ENCODE results near the gene SECTM1.
A peak's percentile ranks its signal among the peaks of the same experiment; 100 is the strongest.
"Not testable (repeated sequence)": the region's sequence is repeated elsewhere in the genome, so short reads cannot be mapped to it uniquely, and the experiment has no call there.

SECTM1 gene

DNA sequence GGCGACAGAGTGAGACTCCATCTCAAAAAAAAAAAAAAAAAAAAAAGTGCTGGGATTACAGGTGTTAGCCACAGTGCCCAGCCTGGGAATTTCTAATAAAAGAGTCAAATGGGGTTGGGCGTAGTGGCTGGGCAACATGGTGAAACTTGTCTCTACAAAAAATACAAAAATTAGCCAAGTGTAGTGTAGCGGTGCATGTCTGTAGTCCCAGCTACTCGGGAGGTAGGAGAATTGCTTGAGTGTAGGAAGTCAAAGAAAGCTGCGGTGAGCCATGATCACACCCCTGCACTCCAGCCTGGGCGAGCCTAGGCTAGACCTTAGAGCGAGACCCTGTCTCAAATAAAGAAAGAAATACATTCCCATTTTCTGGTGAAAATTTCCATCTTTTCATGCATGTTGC is 35.6 kb upstream of the SECTM1 start:
- no peak for ATAC-seq

DNA sequence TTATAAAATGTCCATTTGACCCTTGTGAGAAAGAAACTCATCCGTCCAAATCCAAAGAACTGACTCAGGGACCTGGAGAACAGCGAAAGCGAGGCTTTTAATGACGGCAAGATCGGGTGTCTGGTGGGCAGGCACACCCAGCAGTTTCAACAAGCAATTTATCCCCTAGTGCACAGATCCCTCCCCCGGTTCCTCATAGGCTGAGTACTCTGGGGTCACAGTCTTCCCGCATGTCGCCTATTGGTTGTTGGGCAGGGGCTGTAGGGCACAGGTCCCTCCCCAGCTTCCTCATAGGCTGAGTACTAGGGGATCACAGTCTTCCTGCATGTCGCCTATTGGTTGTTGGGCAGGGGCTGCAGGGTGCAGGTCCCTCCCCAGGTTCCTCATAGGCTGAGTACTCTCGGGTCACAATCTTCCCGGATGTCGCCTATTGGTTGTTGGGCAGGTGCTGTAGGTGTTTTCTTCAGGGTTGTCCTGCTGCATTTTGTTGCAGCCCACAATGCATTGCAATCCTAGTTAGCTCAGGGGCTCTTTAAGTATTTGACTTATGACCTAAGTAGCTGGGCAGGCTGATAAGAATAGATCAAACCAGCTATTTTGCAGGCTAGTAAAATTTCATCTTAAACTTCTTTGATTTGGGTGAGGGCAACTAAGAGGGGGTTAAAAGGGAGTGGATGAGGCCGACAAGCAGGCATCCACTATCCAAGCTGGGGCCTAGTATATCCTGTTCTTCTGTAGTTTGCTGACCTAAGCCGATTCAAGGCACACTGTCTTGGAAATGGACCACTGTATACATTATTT is 34.4 kb upstream of the SECTM1 start:
- no peak for ATAC-seq

DNA sequence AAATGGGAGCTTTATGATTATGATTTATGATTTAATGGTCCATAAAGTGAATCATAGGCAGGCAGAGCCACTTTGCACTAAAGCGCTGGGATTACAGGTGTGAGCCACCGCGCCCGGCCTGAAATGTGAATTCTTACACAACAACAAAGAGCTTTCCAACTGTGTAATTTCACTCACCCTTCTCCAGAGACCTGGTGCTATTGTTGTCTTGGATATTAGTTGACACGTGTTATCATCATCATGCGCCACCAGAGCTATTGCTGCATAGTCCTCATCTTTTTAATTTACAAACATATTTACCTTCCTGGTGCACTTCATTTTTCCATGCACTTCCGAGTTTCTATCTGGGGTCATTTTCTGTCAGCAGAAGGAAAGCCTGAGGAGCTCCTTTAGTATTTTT is 33.2 kb upstream of the SECTM1 start:
- no peak for ATAC-seq

DNA sequence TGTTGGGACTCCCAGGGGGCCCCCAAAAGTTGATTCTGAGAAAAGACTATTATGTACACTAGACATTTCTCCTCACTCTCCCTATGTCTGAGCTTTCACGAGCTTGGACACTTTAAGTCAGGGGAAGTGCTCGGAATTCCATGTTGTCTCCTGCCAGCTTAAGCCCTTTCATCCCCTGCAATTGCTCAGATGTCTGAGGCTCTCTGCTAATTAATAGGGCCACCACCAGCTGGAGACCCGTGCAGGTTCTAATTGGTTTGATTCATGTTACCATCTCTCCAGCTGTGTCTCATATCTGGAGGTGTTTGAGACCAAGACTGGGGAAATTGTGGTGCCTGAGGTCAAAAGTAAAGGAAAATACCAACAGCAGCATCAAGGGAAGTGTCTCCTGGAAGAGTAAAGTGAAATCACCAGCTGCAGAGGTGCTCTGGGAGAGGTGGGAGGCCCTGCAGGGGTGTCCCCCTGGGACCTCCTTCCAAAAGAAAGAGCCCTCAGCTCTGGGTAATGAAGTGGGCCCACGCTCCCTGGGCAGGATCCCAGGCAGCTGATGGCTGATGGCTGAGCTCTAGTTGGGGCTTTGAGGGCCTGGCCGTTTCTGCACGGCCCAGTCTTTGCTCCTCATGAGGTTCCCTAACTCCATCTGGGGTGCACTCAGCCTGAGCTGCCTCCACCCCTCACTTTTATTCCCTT is 32.2 kb upstream of the SECTM1 start:
- ATAC-seq, result no peak

DNA sequence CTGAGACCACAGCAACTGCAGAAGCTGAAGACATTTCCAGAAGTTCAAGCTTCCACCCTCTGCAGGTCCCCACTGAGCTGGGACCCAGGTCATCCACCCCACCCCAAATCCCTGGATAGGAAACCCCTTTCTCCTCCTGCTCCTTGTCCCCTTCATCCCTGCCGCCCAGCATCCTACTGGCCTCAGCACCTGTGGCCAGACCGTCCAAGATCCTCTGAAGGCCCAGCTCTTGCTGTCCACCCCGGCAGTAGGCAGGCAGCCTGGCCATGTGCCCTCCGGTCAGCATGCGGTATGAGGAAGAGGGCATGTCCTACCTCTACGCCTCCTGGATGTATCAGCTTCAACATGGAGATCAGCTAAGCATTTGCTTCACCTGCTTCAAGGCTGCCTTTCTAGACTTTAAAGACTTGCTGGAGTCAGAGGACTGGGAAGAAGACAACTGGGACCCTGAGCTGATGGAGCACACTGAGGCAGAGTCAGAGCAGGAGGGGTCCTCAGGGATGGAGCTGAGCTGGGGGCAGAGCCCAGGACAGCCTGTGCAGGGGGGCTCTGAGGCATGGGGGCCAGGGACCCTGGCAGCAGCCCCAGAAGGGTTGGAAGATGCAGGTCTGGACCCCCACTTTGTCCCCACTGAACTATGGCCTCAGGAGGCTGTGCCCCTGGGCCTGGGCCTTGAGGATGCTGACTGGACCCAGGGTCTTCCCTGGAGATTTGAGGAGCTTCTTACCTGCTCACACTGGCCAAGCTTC is 28.5 kb upstream of the SECTM1 start:
- ATAC-seq, result no peak

DNA sequence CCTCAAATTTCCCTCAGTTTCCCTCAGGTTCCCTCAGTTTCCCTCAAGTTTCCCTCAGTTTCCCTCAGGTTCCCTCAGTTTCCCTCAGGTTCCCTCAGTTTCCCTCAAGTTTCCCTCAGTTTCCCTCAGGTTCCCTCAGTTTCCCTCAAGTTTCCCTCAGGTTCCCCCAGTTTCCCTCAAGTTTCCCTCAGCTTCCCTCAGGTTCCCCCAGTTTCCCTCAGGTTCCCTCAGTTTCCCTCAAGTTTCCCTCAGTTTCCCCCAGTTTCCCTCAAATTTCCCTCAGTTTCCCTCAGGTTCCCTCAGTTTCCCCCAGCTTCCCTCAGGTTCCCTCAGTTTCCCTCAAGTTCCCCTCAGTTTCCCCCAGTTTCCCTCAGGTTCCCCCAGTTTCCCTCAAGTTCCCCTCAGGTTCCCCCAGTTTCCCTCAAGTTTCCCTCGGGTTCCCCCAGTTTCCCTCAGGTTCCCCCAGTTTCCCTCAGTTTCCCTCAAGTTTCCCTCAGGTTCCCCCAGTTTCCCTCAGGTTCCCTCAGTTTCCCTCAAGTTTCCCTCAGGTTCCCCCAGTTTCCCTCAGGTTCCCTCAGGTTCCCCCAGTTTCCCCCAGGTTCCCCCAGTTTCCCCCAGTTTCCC is 26.0 kb upstream of the SECTM1 start:
- ATAC-seq, result not testable (repeated sequence)

DNA sequence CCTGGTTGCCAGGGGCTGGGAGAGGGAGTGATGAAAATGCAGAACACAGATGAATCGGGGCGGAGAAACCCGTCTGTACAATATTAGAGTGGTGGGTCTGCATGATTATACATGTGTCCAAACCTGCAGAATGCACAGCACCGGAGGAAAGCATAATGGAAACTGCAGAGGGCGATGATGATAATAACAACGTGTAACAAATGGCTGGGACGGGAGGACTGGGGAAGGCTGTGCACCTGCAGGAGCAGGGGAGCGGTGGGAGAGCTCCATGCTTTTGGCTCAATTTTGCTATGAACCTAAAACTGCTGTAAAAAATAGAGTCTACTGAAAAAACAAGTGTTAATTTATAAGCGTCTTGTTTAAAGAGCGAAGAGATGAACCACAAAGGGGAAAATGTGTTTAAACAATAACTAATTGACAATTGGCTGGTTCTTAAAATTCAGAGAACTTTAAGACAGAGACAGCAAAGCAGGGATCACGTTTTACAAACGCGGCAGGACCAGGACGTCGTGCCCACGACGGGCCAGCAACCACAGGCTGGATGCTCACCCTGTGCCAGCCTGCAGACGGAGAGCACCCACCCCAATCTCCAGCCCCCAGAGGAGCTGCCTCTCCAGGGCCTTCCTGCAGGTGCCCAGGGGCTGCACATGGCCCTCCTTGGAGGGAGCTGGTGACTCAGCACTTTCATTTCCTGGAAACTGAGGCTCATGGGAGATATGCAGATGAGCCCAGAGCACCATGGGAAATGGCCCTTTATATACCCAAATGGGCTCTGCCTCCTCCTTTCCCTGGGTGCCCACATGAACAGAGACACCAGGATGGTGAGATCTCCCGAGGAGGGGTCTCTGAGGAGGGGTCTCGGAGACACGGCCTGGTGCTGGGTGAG is 25.1 kb upstream of the SECTM1 start, which contains the start of gene TEX19:
Gene TEX19 (plus strand): TSS at position 783 of the 886 bp plus-strand sequence. CDS start 2,904 bp downstream, outside the sequence.
- peak; percentile 68 to 77 for ATAC-seq

DNA sequence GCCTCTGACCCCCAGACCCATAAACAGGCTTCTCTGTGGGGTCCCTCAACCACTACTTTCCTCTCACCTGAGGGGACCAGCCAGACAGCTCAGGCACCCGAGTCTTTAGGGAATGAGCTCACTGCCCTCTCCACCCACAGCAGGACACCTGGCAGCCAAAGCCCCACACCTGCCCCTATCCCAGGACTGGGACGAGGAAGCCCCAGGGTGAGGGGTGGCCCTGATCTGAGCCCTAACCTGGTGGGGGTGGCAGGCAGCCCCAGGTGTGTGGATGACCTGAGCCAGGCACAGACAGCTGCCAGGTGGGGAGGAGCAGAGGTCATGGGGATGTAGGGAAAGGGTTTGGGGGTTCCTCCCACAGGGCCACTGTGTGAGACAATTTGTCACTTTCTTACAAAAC is 23.8 kb upstream of the SECTM1 start:
- ATAC-seq, result no peak

DNA sequence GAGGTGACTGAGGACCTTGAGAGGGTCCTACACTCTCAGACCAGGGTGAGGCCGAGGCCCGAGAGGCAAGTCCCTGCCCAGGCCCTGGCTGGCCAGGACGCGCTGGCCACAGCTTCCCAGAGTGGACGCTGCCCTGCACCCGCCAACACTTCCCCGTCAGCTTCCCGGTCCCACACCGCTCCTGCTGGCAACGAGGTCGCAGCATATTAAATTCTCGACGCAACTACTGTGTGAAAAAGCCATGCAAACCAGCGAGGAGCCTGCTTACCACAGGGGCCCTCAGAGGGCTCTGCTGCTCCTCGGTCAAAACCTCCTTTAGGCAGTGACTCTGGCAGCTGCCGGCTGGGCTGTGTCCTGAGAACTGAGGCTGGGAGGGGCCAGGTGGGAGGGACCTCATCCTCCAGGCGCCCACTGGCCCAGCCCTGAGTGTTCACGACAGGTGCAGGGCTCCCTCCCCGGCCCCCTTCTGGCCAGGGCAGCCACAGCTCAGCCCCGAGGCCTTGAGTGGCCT is 23.3 kb upstream of the SECTM1 start:
- no peak for ATAC-seq

DNA sequence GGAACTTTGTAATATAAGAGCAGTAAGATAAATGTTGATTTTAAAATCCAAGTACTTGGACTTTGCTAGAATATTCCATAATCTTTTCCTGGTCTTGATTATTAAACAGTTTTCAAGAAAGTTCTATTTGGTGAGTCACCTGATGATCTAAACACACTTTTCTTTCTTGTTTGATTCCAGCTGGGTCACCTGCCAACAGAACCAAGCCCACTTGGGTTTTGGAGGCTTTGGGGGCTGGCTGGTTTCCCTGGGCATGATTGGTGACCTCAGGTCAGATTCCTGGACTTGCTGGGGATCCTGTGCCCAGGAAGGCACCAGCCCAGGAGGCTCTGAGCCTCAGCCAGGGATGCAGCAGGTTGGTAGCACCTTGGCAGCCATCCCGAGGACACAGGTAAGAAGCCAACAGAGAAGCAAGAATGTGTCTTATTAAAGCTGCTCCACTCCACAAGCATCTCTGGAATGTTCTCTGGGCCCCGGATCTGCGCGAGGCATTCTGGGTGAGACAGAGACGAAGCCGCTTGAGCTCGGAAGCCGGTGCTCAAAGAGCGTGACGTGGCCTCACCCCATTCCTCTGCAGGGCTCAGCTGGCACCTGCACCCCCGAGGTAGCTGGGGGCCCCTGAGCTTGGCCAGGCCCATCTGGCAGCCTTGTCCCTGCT is 22.3 kb upstream of the SECTM1 start:
- no peak for ATAC-seq

DNA sequence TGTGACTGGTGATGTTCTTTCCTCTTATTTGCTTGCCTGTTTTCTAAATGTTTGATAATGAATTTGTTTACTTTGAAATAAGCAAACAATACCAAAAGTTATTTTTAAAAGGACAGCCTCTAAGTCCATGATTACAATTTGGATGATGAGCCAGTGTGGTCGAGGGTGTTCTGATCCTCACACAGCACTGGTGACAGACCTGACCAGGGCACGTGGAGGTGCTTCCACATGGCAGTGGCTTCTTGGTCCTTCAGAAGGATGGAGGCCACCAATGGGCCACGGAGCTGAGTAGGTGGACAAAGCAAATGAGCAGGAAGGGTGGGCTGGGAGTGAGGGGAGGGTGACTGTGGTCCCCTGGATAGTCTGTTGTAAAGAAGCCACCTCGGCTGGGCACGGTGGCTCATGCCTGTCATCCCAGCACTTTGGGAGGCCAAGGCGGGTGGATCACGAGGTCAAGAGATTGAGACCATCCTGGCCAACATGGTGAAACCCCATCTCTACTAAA is 21.3 kb upstream of the SECTM1 start:
- ATAC-seq, result no peak

DNA sequence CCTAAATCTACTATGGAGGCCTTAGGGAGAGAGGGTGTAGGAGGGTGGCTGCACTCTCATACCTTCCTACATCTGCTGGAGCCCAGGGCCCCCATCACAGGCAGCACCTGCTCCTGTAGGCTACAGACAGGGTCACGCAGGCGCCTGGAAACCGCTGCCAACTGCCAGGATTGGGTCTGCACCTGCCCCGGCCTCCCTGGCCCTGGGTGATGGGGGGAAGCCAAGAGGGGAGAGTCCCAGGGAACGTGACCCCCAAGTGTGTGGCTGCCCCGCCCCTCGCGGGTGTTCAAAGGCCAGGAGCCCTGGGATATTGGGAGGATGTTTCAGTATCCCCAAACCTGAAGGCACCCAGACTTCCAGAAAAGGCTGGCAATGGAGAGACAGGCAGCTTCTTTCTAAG is 19.9 kb upstream of the SECTM1 start:
- no peak for ATAC-seq

DNA sequence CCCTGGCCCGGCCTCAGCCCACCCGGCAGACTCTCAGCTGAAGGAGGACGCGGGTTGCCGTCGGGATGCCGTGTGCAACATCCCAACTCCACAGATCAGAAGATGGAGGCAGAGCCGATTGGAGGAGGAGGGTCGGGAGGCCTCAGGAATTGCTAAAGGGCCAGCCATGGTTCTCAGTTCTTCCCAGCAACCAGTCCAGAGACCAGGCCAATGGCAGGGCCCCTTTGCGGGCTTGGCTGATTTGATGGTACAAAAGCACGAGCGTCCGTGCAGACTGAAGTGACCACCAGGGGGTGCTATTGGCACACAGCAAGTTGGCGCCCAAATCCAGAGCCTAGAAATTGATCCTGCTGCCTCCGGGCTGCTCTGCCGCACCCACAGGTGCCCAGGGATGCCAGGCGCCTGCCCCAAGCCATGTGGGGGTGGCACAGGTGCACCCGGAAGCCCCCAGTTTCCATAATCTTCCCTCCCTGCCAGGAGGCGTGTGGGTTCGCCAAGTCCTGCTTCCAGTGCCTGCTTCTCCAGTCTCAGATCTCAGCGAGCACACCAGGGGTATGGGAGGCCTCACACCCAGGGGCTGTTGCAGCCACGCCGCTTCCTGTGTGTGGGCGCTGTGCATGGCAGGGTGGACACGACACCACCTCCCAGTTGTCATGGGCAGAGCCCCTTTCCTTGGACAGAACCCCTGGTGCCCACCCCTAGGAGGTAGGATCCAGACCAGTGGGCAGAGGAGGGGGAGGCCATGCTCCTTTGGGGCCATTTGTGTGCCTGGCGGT is 18.3 kb upstream of the SECTM1 start:
- peak; percentile 85 to 88 for ATAC-seq

DNA sequence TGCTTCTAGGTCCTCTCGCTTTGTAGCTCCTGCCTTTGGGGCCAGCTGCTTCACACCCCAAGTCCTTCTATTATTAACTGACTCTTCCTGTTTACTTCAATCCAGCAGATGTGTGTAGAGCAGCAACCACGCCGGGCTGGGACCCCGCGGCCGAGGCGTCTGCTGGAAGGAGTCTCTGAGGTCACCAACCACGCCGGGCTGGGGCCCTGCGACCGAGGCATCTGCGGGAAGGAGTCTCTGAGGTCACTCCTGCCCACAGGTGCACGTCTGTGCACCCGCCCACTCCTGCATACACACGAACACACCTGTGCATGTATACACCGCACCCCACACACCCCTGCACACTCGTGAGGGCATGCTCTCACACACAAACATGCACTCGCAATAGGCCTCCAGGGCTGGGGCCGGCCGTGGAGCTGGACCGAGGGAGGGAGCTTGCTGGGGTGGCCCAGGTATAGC is 17.7 kb upstream of the SECTM1 start:
- ATAC-seq, result no peak

DNA sequence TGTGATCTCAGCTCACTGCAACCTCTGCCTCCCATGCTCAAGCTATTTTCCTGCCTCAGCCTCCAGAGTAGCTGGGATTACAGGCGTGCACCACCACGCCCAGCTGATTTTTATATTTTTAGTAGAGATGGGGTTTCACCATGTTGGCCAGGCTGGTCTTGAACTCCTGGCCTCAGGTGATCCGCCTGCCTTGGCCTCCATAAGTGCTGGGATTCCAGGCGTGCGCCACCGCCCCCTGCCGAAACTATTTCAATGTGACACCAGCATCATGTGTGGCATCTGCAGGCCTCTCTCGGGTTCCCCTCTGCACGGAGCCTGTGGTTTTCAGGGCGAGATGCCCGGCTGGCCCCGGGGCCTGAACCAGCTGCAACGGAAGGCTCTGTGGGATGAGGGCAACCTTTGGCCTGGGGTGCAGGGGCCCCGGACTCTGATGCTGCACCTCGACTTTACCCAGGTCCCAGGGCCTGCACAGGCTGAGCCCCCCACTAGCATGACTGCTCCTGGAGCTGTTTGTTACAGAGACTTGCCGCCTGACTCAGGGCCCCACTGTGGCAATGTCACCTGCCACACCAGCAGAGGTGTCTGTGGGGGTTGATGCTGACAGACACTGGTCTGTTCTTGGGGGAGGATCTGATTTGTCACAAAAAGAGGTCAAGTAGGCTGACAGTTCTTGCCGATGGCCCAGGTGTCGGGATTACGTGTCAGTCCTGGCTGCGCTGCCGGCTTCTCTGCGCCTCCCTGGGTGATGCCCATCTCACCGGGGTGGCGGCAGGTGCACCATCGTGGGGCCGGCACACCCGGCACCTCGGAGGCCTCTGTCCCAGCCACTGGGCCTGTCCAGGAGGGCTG is 16.8 kb upstream of the SECTM1 start:
- peak in 1 of 2 donors; percentile 34 for ATAC-seq

DNA sequence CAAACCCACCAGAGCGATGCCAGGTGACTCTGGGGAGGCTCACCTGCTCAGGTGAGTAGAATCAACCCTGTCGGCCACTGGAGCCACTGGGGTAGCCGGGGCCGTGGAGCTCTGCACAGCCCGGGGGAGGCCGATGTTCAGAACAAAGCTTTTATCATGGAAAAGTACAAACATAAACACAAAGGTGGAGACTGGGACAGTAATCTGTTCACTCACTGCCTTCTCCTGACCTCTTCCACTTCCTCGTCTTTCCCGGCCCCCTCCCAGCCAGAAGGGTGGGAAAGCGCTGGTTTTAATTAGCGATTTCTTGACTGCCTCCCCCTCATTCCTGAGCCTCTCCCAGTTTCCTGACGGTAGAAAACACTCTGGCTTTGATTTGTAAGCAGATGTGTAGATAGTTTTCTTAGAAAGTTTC is 15.7 kb upstream of the SECTM1 start:
- no peak for ATAC-seq

DNA sequence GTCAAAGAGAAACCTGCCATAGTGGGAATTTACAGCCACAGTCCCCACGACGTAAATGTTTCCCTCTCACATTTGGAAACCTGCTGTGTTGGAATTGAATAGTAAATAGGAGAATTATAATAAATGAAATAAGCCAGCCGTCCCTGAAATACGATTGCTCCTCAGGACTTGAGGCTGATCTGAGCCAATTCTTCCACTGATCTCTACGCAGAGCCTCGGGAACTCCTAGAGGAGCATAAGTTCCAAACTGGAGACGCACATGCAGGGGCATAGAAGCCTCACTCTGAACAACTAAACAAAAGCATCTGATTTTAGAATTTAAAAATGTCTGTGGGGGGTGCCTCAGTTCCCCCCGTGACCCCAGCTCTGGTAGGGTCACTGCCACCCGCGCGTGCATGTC is 15.3 kb upstream of the SECTM1 start:
- no peak for ATAC-seq

DNA sequence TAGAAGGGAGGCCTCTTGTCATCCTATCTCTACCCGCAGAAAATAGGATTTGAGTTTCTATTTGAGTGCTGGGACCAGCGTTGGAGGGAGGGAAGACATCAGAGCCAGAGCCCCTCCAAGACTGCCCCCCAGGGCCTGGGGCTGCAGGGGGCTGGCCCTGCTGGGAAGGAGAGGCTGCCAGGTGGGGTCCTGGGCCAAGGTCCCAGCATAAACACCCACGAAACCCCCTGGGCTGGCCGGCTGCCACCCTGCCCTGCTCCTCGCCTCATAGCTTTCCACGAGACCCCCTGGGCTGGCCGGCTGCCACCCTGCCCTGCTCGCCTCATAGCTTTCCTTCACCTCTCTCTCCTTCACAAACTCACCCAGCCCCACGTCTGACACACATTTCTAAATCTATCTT is 14.9 kb upstream of the SECTM1 start:
- ATAC-seq, result no peak

DNA sequence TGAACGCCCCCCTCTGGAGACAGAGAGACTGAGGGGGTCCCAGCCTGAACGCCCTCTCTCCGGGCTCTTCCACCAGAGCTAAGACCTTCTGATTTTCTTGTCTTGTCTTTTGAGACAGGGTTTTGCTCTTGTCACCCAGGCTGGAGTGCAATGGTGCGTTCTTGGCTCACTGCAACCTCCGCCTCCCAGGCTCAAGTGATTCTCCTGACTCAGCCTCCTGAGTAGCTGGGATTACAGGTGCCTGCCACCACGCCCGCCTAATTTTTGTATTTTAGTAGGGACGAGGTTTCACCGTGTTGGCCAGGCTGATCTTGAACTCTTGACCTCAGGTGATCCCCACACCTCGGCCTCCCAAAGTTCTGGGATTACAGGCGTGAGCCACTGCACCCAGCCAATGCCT is 14.4 kb upstream of the SECTM1 start:
- not testable (repeated sequence) for ATAC-seq

Measured in activated CD4-positive, CD25-positive, alpha-beta regulatory T cell treated with anti-CD3 and anti-CD28 coated beads, Interleukin-2, amount 50 U/mL, for 24 hours (primary cell).